HG03571 (cell line): Measurements from ENCODE around the gene USP50.
"Not testable (repeated sequence)": the region's sequence is repeated elsewhere in the genome, so short reads cannot be mapped to it uniquely, and the experiment has no call there.

ENCODE experiments used
- ATAC-seq: cut with Tn5 transposase; IDR thresholded peaks from one replicate; pipeline ENCODE4 v1.9.1; 2021; ENCODE audit not compliant: unreplicated experiment

Gene USP50

DNA sequence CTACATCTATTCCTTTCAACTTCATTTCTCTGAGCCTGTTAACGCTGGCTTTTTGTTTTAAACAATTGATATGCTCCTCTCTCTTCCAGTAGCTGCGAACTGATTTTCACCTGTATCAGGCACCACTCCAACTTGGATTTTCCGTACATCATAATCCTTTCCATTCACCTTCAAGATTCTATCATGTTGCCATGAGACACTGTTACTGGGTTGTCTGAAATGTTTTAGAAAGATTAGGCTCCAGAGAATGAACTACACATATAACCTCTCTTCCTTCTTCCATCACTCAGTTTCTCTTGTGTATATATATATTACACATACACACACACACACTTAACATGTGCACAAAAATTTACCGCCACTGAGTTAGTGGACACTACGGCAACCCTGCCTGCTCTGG lies at the start of gene USP50:
Gene USP50, minus strand, starts transcription at position 101 of the 400 bp plus-strand sequence. CDS start 141 bp downstream, outside the sequence.
- no peak for ATAC-seq

- no peak for ATAC-seq
Observed at GRCh38 chr15:50594311-50594710, 47.8 kb upstream of the USP50 start.

- ATAC-seq = no peak
Observed at GRCh38 chr15:50593761-50594160, 47.3 kb upstream of the USP50 start.

GRCh38 chr15:50590288-50590687 lies 43.8 kb upstream of the USP50 start:
- ATAC-seq = no peak

DNA sequence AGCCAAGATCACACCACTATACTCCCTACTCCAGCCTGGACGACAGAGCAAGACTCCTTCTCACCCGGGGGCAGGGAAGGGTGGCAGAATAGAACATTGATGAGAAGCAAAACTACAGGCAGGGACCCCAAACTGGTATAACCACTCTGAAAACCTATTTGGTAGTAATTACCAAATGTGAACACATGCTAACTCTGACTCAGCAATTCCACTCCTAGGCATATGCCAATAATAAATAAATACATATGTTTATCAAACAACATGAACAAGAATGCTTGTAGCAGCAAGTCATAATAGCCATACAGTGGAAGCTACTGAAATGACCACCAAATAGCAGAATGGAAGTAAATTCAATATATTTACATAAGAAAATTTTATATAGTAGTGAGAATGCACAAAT lies 31.0 kb upstream of the USP50 start:
- no peak for ATAC-seq

GRCh38 chr15:50576166-50576565 lies 29.7 kb upstream of the USP50 start:
- no peak for ATAC-seq

DNA sequence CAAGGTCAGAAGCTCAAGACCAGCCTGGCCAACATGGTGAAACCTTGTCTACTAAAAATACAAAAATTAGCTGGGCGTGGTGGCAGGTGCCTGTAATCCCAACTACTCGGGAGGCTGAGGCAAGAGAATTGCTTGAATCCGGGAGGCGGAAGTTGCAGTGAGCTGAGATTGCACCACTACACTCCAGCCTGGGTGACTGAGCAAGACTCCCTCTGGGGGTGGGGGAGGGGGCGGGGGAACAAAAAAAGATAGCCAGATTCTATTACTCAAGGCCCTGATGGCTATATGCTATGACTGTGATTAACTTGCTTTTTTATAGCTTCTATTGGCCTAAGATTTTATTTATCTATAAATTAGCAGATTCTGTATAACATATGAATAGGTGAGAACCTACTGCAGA lies 27.4 kb upstream of the USP50 start:
- ATAC-seq = not testable (repeated sequence)

- no peak for ATAC-seq
Observed at GRCh38 chr15:50563756-50564155, 17.3 kb upstream of the USP50 start.

- ATAC-seq = no peak
Observed at GRCh38 chr15:50562735-50563640, 16.5 kb upstream of the USP50 start.

DNA sequence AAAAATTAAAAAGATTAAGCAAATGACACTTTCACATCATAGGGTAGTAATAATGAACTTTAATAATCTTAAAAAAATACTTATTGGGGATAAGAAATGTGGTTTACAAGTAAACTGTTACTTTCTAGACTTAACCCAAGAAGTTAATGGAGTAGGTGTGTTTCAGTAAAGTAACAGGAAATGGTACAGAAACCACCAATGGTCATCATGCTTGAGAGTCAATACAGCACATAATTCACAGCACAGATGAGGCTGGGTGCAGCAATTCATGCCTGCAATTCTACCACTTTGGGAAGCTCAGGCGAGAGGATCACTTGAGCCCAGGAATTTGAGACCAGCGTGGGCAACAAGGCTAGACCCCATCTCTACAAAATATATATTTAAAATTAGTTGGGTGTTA lies 11.5 kb upstream of the USP50 start:
- no peak for ATAC-seq

- ATAC-seq = no peak
Observed at GRCh38 chr15:50556642-50557371, 10.3 kb upstream of the USP50 start.

GRCh38 chr15:50552238-50552637 lies 5.8 kb upstream of the USP50 start:
- ATAC-seq = no peak

GRCh38 chr15:50549326-50549725 lies 2.9 kb upstream of the USP50 start:
- no peak for ATAC-seq

DNA sequence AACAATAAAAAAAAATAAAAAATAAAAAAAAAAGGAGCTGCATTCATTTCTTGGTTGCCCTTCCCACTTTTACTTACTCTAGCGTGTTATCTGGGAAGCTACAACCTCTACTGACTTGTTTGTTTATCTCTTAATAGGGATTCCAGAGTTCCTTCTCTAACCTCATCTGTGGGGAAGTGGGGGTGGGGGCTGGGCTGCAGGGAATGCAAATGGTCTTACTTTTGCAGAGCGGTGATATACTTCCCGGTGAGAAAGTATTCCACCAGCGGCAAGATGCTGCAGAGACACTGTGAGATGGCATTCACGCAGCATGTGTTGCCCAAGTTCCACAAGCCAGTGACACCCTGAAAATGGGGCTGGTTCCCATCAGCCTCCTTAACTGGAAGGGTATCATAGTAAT lies 2.1 kb downstream of the USP50 start:
- ATAC-seq = no peak

DNA sequence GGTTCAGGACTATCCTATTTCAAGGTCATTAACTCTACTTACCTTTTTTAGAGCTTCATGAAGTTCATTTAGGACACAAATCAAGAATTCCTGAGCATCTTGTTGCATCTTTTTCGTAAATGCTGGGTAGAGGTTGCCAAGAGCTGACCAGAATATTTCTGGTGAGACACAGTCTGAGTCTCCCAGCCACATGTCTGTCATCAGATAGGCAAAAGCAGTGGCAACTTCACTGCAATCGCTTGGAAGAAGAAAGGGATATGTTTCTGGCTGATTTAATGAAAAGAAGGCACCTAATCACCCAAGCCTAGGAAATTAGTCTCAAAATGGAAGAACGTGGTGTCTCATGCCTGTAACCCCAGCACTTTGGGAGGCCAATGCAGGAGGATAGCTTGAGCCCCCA lies 2.9 kb downstream of the USP50 start:
- ATAC-seq = no peak

DNA sequence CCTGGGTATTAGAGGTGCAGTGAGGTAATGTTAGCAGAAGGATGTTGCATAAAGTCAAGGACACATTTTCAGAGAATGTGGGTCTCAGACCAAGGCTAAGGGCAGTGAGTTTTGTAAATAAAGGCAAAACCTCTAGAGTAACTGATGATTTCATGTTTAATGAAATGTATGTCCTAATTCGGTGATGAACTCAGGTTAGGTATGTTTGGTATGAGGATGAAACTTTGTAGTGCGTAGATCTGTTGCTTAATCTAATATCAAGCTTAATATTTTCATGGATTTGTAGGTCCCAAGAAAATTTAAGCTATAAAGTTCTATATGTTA lies 3.6 kb downstream of the USP50 start:
- ATAC-seq = no peak

GRCh38 chr15:50531766-50532165 lies 14.7 kb downstream of the USP50 start:
- no peak for ATAC-seq

DNA sequence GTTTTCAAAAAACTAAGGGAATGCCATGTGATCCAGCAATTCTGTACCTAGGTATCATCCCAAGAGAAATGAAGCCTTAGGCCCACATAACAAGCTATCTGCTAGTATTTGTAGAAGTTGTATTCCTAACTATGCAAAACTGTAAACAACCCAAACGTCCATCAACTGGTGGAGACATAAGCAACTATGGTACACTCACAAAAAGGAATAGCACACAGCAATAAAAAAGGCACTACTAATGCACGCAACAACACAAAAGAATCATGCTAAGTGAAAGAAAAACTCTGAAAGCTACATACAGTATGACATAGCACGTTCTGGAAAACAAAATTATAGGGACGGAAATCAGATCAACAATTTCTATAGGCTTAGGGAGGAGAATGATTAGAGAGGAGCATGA lies 15.3 kb downstream of the USP50 start:
- no peak for ATAC-seq

DNA sequence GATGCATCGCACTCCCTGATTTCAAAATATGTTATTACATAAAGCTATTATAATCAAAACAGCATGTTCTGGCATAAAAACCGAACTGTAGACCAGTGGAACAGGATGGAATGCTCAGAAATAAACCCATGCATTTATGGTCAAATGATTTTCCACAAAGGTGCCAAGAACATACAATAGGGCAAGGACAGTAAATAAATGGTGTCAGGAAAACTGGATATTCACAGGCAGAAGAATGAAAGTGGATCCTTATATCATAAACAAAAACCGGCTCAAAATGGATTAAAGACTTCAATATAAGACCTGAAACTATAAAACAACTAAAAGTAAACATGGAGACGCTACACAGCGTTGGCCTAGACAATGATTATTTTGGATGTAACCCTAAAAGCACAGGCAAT lies 22.6 kb downstream of the USP50 start:
- ATAC-seq = no peak

GRCh38 chr15:50519740-50520425 lies 26.6 kb downstream of the USP50 start:
- no peak for ATAC-seq

DNA sequence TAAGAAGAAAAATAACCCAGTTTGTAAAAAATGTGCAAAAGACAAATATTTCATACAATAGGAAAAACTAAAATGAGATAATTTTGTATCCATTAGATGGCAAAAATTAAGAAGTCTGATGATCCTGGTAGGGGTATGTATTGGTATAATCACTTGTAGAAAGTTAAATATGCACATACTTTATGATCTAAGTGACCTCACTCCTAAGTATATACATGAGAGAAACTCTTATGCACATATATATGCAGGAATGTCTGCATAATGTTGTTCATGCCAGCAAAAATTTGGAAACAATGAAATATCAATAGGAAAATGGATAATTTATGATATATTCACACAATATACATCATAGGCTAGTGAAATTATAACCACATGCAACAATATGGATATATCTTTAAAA lies 33.5 kb downstream of the USP50 start:
- ATAC-seq = no peak

DNA sequence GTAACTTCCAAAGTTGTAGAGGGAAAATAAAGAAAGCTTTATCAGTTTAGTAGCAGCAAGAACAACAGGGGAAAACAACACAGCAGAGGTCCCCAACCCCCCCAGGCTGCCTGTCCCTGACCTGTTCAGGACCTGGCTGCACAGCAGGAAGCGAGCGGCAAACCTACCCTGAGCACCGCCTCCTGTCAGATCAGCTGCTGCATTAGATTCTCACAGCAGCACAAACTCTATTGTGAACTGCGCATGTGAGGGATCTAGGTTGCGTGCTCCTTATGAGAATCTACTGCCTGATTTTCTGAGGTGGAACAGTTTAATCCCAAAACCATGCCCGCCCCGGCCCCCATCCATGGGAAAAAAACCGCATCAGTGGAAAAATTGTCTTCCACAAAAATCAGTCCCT lies 40.3 kb downstream of the USP50 start:
- ATAC-seq = no peak
